GM21723 (cell line): Measurements from ENCODE around the gene CYP19A1.
"Not testable (repeated sequence)": the region's sequence is repeated elsewhere in the genome, so short reads cannot be mapped to it uniquely, and the experiment has no call there.

Experiments used
- ATAC-seq: cut with Tn5 transposase; IDR thresholded peaks from one replicate; pipeline ENCODE4 v1.9.1; 2021; ENCODE audit warnings: mild to moderate bottlenecking, moderate library complexity; ENCODE audit not compliant: unreplicated experiment

Gene CYP19A1

DNA sequence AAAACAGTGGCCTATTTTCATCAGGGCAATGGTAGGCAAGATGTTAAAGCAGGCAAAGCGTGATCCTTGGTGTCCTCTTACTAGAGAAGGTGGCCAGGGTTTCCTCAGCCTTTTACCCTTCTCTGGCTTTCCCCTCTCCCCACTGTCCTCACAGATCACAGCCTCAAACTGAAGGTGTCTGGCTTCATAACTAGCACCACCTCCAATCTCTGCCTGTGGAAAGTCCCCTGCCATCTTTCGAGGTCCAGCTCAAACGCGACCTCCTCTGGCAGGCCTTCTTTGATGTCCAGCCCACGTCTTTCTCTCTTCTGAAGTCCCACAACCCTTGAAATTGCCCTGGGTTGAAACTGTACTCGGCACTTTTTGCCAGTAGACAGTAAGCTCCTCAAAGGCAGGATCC, 35.9 kb downstream of the CYP19A1 start:
- no peak for ATAC-seq

DNA sequence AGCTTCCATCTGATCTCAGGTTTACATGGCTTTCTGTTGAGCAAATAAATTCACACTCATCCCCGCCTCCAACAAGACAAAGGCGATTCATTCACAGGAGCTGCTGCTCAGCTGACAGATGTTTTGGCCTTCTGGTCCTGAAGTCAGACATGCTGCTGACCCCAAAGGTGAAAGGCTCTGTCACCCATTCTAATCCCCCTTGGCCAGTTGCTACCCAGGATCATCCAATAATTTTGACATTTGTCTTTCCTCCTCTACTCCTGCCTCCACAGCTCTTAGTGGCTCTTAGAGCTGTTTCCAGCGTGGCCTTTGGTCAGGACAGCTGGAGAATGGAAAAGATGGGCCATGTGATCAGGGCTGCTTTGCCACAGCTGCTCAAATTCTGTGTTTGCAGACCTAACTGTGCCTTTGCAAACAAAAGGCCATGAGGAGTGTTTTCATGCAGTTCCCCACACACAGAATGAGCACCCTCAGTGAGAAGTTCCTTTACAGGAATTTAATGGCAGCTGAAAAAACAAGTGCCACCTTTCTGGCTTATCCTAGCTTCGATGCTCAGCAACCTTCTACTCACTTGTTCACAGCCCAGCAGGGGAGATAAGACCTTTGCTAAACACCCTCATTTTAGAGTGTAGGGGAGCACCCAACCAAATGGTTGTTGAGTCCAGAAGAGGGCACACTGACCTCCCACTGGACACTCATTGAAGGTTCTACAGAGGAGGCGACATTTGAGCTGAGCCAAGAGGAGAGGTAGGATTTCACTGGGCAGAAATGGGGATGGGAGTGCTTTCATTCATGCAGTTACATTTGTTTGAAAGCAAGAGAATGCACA, 39.0 kb downstream of the CYP19A1 start:
- no peak for ATAC-seq

DNA sequence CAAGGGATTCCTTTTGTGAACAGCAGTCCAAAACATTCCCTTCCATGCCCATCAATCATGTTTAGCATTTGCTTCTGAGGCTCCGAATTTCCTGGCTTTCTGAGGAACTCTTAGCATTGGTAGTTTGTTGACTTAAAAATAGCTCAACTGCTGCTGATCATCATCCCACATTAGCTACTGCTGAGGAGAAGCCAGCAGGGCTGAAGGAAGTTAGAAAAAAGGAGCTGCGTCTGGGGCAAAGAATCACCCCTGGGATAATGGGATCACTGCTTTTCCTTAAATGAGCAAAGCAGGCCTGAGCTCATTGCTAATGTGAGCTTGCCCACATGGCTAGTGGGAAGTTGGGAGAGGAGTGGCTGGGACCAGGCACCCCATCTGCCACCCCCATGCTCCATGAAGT, 39.8 kb downstream of the CYP19A1 start:
- ATAC-seq, result no peak

DNA sequence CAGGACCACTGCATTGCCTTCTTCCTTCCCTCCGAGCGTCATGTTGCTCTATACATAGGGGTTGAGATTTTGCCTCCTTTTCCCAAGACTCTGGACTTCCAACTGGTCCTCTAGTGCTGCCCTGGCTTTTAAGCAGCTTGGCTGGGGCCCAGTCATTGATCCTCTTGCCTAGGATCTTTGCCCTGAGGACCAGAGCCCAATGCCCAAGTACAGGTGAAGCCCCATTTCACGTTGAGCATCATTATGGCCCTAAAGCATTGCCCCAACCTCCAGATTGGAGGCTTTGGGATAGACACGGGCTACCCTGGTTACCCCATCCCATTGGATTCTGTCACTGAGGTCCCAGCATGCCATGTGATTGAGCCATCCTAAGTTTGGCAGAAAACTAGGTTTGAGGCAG, 47.7 kb downstream of the CYP19A1 start:
- ATAC-seq, result no peak

- no peak for ATAC-seq
Observed at GRCh38 chr15:51289290-51289689, 49.1 kb downstream of the CYP19A1 start.

DNA sequence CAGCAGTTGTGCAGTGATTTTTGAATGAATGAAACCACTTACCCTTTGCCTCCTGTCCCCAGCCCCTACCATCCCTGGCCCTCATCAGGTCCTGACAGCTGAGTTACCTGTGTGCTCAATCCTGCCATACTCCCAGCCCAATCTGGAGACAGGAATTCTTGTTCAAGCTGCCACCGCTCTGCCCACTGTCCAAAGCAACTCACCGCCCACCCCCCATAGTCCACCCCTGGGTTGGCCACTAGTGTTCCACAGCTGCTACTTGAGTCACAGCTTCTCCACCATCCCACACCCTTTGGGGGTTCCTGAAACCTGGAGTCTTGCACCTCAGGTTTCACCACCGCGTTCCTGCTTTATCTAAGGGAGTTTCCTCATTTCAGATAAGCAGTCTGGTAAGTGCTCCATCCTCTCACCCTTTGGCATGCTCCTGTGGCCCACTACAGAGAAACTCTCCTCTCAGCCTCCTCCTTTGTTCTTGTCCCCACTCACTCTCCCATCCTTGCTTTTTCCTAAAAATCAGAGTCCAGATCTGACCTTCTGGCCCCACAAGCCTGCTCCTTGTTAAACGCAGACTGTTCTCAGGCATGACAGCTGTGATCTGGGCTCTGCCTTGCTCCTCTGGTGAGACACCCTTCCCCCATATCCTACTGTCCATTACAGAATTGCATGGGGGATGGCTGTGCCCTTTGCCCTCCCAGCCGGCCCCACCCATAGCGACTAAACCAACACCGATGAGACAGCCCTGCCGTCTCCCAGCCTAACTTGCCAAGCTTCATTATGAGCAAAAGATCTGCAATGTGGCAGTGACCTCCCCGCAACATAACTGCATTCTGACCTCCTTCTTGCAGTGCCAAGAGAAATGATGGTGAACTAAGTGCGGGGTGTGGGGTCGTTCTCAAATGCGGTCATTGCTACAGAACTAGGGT, 50.0 kb downstream of the CYP19A1 start:
- ATAC-seq, result no peak

GRCh38 chr15:51286816-51287215, 51.6 kb downstream of the CYP19A1 start:
- ATAC-seq, result no peak

DNA sequence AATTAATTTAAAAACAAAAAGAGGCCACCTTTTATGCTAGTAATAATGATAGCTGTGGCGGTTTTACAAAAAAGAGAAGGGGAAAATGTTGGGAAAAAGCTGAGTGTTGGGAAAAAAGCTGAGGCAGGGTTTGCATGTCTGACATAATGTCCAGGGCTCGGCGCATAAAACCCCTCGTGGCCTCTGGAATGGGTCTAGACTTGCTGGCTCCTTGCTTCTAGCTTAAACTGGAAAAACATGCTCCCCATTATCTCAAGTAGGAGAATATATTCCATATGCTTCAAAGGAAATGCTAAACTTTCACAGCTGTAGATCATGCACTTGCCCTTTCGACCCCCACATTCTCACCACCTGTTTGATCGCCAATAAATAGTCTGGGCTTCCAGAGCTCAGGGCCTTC, 53.0 kb downstream of the CYP19A1 start:
- ATAC-seq, result no peak

- no peak for ATAC-seq
Observed at GRCh38 chr15:51284871-51285270, 53.5 kb downstream of the CYP19A1 start.

DNA sequence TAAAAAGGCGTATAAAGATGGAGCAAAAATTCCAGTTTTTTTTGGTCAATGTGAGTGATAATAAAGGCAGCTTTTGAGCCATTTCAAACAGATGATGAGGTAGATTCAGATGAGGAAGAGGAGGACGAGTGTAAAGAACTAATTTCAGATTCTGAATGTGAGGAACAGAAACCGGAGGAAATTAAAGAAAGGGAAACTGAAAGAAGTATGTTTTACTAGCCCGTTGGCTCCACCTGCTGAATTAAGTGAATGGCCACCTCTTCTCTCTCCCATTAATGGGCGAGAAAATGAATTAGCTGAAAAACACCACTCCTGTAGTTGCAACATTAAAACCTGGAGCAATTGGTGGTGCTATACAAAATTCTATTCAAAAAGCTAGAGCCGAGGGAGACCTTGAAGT, 55.4 kb downstream of the CYP19A1 start:
- ATAC-seq, result no peak

GRCh38 chr15:51282241-51282640, 56.2 kb downstream of the CYP19A1 start:
- ATAC-seq, result not testable (repeated sequence)

- ATAC-seq, result peak; percentile 76
Observed at GRCh38 chr15:51281368-51281967, 56.9 kb downstream of the CYP19A1 start.

DNA sequence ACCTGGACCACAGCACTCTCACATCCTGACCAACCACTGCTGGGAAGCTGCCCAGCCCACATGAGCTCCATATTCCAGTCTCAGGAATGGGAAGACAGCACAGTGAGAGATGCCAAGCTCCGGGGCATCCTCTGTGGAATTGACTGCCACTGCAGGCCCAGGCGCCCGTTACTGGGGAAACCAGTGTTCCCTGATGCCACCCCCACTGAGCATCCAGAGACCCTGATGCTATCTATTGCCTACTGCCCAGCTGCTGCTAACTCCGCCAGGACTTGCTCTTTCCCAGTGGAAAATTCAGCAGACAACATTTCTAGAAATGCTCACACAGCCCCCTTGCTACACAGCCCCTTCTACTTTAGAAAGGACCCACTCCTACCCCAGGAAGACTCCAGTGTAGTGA, 57.6 kb downstream of the CYP19A1 start:
- ATAC-seq, result no peak

GRCh38 chr15:51279391-51279790, 59.0 kb downstream of the CYP19A1 start:
- no peak for ATAC-seq

- no peak for ATAC-seq
Observed at GRCh38 chr15:51277101-51277500, 61.3 kb downstream of the CYP19A1 start.

DNA sequence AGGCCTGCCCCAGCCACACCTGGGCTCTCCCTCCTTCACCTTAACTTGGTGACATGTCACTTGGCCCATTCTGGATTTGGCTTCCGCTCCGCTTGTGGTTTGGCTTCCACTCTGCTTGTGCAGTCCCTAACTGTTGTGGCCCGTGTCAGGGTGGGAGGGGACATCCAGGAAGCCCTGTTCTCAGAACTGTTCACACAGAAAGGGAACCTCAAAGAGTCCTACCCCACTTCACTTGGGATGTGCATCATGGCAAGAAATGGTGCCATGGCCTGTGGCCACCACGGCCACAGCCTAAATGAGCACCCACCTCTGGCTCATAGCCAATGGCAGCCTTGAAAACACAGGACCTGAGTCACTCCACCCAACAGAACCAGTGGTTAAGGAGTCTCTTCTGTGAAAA, 63.4 kb downstream of the CYP19A1 start:
- ATAC-seq, result no peak

GRCh38 chr15:51270706-51271105, 67.7 kb downstream of the CYP19A1 start:
- ATAC-seq, result no peak

DNA sequence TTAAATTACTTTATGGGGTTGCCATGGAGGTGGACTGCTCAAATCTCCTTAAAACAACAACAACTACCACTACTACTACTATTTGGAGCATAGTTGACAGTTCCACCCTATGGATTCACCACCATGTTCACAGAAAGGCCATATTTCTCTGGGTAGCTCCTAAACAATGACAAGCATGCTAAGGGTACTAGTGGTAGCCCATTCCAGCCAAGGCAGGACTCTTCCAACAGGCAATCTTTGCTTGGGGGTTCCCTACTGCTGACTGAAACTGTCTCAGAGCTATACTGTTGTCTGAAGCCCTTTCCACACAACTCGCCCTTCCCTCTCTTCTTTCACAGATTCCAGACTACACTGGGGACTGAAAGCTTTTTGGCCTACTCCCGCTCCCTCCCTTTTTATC, 68.9 kb downstream of the CYP19A1 start:
- ATAC-seq, result no peak

DNA sequence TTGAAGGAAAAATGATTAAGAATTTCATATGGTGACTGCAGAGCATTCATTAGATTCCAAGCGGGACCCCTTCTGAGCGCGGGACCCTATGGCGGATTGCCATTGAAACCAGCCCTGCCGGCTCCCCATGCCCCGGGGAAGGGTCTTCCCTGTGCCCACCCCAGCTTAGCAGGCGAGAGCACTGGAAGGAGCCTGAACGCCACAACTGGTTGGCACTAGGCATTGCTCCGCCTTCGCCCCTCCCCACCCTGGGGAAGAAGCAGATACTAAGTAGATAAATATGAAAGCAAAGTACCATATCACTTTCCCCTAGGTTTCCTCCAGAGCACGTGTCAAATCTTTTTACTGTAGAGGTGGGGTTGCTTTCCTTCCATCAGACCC, 70.7 kb downstream of the CYP19A1 start:
- ATAC-seq, result no peak

GRCh38 chr15:51267051-51267702, 71.2 kb downstream of the CYP19A1 start:
- no peak for ATAC-seq

- no peak for ATAC-seq
Observed at GRCh38 chr15:51266656-51267050, 71.7 kb downstream of the CYP19A1 start.
